ENCODE data around the gene RALGAPA2.

DNA sequence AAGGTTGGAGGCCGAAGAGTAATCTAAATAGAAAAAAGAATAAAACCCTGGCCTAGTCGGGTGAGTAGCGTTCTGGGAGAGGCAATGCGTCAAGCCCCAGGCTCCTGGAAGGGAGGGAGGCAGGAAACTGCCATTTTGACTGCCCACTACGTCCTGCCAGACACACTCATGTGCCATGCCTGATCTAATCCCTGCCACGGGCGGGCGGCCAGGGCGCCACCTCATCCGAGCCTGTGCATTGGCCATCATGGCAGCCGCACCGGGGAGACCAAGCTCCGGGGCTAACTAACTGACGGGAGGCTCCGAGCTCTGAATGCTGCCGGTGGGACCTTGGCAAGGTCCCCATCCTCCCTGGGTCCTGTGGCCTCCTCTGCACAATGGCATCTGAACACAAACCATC, 275.8 kb downstream of the RALGAPA2 start:
- no peak for TF ChIP-seq CTCF (IDR thresholded peaks at IDR 0.05; ENCODE audit: insufficient read depth, low read length, poor library complexity, severe bottlenecking)
- no peak for TF ChIP-seq EZH2phosphoT487 (conservative IDR thresholded peaks at IDR 0.05; ENCODE audit: low read length)
